Tibial nerve (tissue), 4 donors: ENCODE measurements around the gene WDR36.

Source experiments
- EP300 ChIP-seq, 2 donors: sonication (generic); formaldehyde crosslinking; IDR thresholded peaks; one replicate each; pipeline ENCODE4 v1.6.1; 2017; ENCODE audit warnings: antibody characterized with exemption in 2 of 2, mild to moderate bottlenecking in 1 of 2
- POLR2A ChIP-seq, 2 donors: fragments of 450-650 bp; IDR thresholded peaks; one replicate each; pipeline ENCODE4 v1.6.1; 2017; ENCODE audit warnings: antibody characterized with exemption in 2 of 2, mild to moderate bottlenecking in 2 of 2, moderate library complexity in 2 of 2
- TF ChIP-seq, protein P1 (sequence below), 5 experiments: fragments of 200-600 bp in 3 of 5; fragments of 450-650 bp in 2 of 5; sonication (generic) in 3 of 5; IDR thresholded peaks; one replicate each; pipeline ENCODE4 v1.5.1; 2016 to 2019; ENCODE audit warnings: antibody characterized with exemption in 5 of 5, mild to moderate bottlenecking in 3 of 5, moderate library complexity in 2 of 5

- TF ChIP-seq, protein P1, sequence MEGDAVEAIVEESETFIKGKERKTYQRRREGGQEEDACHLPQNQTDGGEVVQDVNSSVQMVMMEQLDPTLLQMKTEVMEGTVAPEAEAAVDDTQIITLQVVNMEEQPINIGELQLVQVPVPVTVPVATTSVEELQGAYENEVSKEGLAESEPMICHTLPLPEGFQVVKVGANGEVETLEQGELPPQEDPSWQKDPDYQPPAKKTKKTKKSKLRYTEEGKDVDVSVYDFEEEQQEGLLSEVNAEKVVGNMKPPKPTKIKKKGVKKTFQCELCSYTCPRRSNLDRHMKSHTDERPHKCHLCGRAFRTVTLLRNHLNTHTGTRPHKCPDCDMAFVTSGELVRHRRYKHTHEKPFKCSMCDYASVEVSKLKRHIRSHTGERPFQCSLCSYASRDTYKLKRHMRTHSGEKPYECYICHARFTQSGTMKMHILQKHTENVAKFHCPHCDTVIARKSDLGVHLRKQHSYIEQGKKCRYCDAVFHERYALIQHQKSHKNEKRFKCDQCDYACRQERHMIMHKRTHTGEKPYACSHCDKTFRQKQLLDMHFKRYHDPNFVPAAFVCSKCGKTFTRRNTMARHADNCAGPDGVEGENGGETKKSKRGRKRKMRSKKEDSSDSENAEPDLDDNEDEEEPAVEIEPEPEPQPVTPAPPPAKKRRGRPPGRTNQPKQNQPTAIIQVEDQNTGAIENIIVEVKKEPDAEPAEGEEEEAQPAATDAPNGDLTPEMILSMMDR (IDR thresholded peaks at IDR 0.05), result no peak
- TF ChIP-seq POLR2A (IDR thresholded peaks at IDR 0.05), result no peak
- TF ChIP-seq EP300 (IDR thresholded peaks at IDR 0.05), result no peak
These were observed 52.3 kb downstream of the WDR36 start for GRCh38 chr5:111144352-111144930.
